H1 (cell line): Measurements from ENCODE around the gene CCDC78.

Experiments used
- CBX8 ChIP-seq: fragments of 300-800, 300-1000 bp; sonication (generic); IDR thresholded peaks from 2 replicates; pipeline ENCODE4 v1.7.1; 2016; ENCODE audit warnings: low read depth, low read length, borderline replicate concordance
- EGR1 ChIP-seq: IDR thresholded peaks from 2 replicates; pipeline ENCODE4 v1.6.1; 2011; ENCODE audit warnings: low read depth, low read length, borderline replicate concordance
- EZH2 ChIP-seq: fragments of 200-600 bp; sonication (generic); IDR thresholded peaks from 2 replicates; pipeline ENCODE4 v1.7.1; 2012; ENCODE audit warnings: low read depth, mild to moderate bottlenecking, moderate library complexity, low read length, inconsistent platforms; ENCODE audit not compliant: severe bottlenecking
- HDAC2 ChIP-seq, 2 experiments: fragments of 300-600 bp in 1 of 2; sonication (generic) in 1 of 2; IDR thresholded peaks; 2 replicates each; pipeline ENCODE4 v1.6.1; 2011 to 2012; ENCODE audit warnings: low read depth in 2 of 2, low read length in 2 of 2, mild to moderate bottlenecking in 2 of 2, moderate library complexity in 2 of 2, borderline replicate concordance in 1 of 2, inconsistent platforms in 1 of 2
- JUND ChIP-seq: IDR thresholded peaks from 2 replicates; pipeline ENCODE4 v1.6.1; 2011; ENCODE audit warnings: mild to moderate bottlenecking, improper control_type of control experiment, low read length
- MAX ChIP-seq: IDR thresholded peaks from 2 replicates; pipeline ENCODE4 v1.6.1; 2012; ENCODE audit warnings: inconsistent platforms
- POLR2A ChIP-seq, 2 experiments: IDR thresholded peaks; 1 replicate in 1 of 2; 2 replicates in 1 of 2; pipeline ENCODE4 v1.6.1; 2011; ENCODE audit warnings: low read depth in 2 of 2, low read length in 2 of 2, mild to moderate bottlenecking in 2 of 2; ENCODE audit errors: control extremely low read depth in 1 of 2
- POLR2AphosphoS5 ChIP-seq: IDR thresholded peaks from 2 replicates; pipeline ENCODE4 v1.6.1; 2011; ENCODE audit warnings: low read depth, low read length
- RAD21 ChIP-seq, 2 experiments: IDR thresholded peaks in 1 of 2; conservative IDR thresholded peaks in 1 of 2; 2 replicates each; pipeline ENCODE4 v1.6.1; 2011; ENCODE audit warnings: low read depth in 2 of 2, low read length in 2 of 2, improper control_type of control experiment in 1 of 2, inconsistent platforms in 1 of 2, mild to moderate bottlenecking in 1 of 2, moderate library complexity in 1 of 2
- RBBP5 ChIP-seq: IDR thresholded peaks from 2 replicates; pipeline ENCODE4 v1.7.1; 2012; ENCODE audit warnings: low read depth, mild to moderate bottlenecking, inconsistent platforms, low read length, moderate library complexity, borderline replicate concordance
- USF2 ChIP-seq: IDR thresholded peaks from 2 replicates; pipeline ENCODE4 v1.6.1; 2011; ENCODE audit warnings: low read length, improper control_type of control experiment
- YY1 ChIP-seq: IDR thresholded peaks from 2 replicates; pipeline ENCODE4 v1.6.1; 2011; ENCODE audit warnings: low read depth, mild to moderate bottlenecking, low read length
- TF ChIP-seq, protein P1 (sequence below), 3 experiments: IDR thresholded peaks; 1 replicate in 2 of 3; 2 replicates in 1 of 3; pipeline versions ENCODE4 v1.5.1 to v1.6.1; 2011; ENCODE audit warnings: low read length in 3 of 3, mild to moderate bottlenecking in 3 of 3, inconsistent platforms in 2 of 3, low read depth in 1 of 3, moderate library complexity in 1 of 3; ENCODE audit not compliant: insufficient read depth in 1 of 3; ENCODE audit errors: control extremely low read depth in 1 of 3

- TF ChIP-seq YY1 (no peak), POLR2A (IDR thresholded peaks at IDR 0.05; ENCODE audit: control extremely low read depth in 1 of 2, low read depth in 2 of 2, low read length in 2 of 2) (no peak), CBX8 (no peak), EGR1 (no peak), RAD21 (IDR thresholded peaks at IDR 0.05 in 1 of 2, conservative IDR thresholded peaks at IDR 0.05 in 1 of 2; ENCODE audit: low read depth in 2 of 2, low read length in 2 of 2) (no peak), HDAC2 (IDR thresholded peaks at IDR 0.05; ENCODE audit: borderline replicate concordance in 1 of 2, low read depth in 2 of 2, low read length in 2 of 2) (no peak), POLR2AphosphoS5 (no peak), JUND (no peak), EZH2 (no peak), MAX (no peak), RBBP5 (no peak), USF2 (no peak)
- TF ChIP-seq, protein P1, sequence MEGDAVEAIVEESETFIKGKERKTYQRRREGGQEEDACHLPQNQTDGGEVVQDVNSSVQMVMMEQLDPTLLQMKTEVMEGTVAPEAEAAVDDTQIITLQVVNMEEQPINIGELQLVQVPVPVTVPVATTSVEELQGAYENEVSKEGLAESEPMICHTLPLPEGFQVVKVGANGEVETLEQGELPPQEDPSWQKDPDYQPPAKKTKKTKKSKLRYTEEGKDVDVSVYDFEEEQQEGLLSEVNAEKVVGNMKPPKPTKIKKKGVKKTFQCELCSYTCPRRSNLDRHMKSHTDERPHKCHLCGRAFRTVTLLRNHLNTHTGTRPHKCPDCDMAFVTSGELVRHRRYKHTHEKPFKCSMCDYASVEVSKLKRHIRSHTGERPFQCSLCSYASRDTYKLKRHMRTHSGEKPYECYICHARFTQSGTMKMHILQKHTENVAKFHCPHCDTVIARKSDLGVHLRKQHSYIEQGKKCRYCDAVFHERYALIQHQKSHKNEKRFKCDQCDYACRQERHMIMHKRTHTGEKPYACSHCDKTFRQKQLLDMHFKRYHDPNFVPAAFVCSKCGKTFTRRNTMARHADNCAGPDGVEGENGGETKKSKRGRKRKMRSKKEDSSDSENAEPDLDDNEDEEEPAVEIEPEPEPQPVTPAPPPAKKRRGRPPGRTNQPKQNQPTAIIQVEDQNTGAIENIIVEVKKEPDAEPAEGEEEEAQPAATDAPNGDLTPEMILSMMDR (IDR thresholded peaks at IDR 0.05; ENCODE audit: control extremely low read depth in 1 of 3, insufficient read depth in 1 of 3, low read depth in 1 of 3, low read length in 3 of 3): no peak
Measured at GRCh38 chr16:735982-736453, 9.8 kb upstream of the CCDC78 start.
